Breast epithelium (tissue), 4 donors: ENCODE measurements around the gene CEND1. TPM values are rescaled to one million over a fixed set of nuclear protein-coding genes. Genes with fewer than 3 reads are reported as not detected.

Experiments used
- DNase-seq, 2 donors: peaks; one replicate each; pipeline ENCODE4 v3.0.0-alpha.2; 2019; ENCODE audit warnings: low spot score in 2 of 2
- H3K27ac ChIP-seq, 2 donors: fragments of 200-600 bp; sonication (generic) in 1 of 2; one replicate each; pipeline ENCODE4 v1.5.1; 2016 to 2019; ENCODE audit warnings: mild to moderate bottlenecking in 1 of 2
- H3K27me3 ChIP-seq, 2 donors: fragments of 200-600 bp; sonication (generic) in 1 of 2; one replicate each; pipeline versions ENCODE4 v1.5.1 to v1.6.0; 2017 to 2019; ENCODE audit warnings: control low read depth in 1 of 2, mild to moderate bottlenecking in 1 of 2
- H3K36me3 ChIP-seq: fragments of 200-600 bp; one replicate; pipeline ENCODE4 v1.5.1; 2019
- H3K4me1 ChIP-seq, 2 donors: fragments of 200-600 bp; sonication (generic); one replicate each; pipeline ENCODE4 v1.5.1; 2016 to 2019; ENCODE audit warnings: control low read depth in 1 of 2
- H3K4me3 ChIP-seq, 3 donors: fragments of 200-600 bp; sonication (generic); 1 replicate in 2 of 3; 2 replicates in 1 of 3; pipeline ENCODE4 v1.5.1; 2016 to 2019; ENCODE audit warnings: mild to moderate bottlenecking in 3 of 3, moderate library complexity in 2 of 3
- H3K9me3 ChIP-seq, 2 donors: fragments of 200-600 bp; sonication (generic) in 1 of 2; one replicate each; pipeline ENCODE4 v1.5.1; 2016 to 2019; ENCODE audit warnings: control low read depth in 1 of 2
- CTCF ChIP-seq, 3 donors: fragments of 450-650 bp; IDR thresholded peaks; one replicate each; pipeline ENCODE4 v1.5.1; 2016 to 2017; ENCODE audit warnings: antibody characterized with exemption in 3 of 3, mild to moderate bottlenecking in 3 of 3, moderate library complexity in 3 of 3
- POLR2A ChIP-seq: fragments of 450-650 bp; IDR thresholded peaks from one replicate; pipeline ENCODE4 v1.6.1; 2016; ENCODE audit warnings: antibody characterized with exemption, mild to moderate bottlenecking, moderate library complexity
- POLR2AphosphoS5 ChIP-seq, 3 donors: sonication (generic); formaldehyde crosslinking; IDR thresholded peaks; one replicate each; pipeline ENCODE4 v1.6.1; 2017; ENCODE audit warnings: antibody characterized with exemption in 3 of 3
- intact Hi-C: fragments of 100-400 bp; cut with DNase I; formaldehyde crosslinking; loops from one replicate; pipeline ENCODE4 v1.15.1; 2023; ENCODE audit warnings: low total_unique reads
- total RNA-seq, 3 donors: library from RNA; depleted of rRNA; stranded (reverse); fragments of >200 nt; gene quantifications; one replicate each; pipeline ENCODE4 v1.1.0, GENCODE V29; 2016

The CEND1 gene
- total RNA-seq, 3 donors from 2014 or later, result not detected

- Histone ChIP-seq H3K36me3 (peaks cover 7% of the 10 kb centered on the region), H3K4me1 (peaks cover 12 to 25% of the 10 kb centered on the region in 2 donors), H3K27ac (peak overlapping the region; percentile 98 to 100), H3K27me3 (no peaks in the 10 kb centered on the region), H3K9me3 (no peaks in the 10 kb centered on the region), H3K4me3 (peak overlapping the region; percentile 82 to 100 (median 94))
- peak; percentile 90 to 98 for DNase-seq
- TF ChIP-seq POLR2A, result peak; percentile 10
- peak; percentile 25 to 60 (median 56) for TF ChIP-seq CTCF (IDR thresholded peaks at IDR 0.05)
- TF ChIP-seq POLR2AphosphoS5 (IDR thresholded peaks at IDR 0.05), result peak; percentile 71 to 81 (median 74)
- intact Hi-C loops, result no loop called here
Measured at GRCh38 chr11:819129-819931, 29.4 kb upstream of the CEND1 start.

GRCh38 chr11:818396-819128 is 28.7 kb upstream of the CEND1 start, which contains the start of gene PNPLA2:
Gene PNPLA2 (plus strand): TSS chr11:818914. CDS start chr11:819719, 805 bp downstream.
- peak in 2 of 3 donors; percentile 80 to 82 for TF ChIP-seq POLR2AphosphoS5 (IDR thresholded peaks at IDR 0.05)
- TF ChIP-seq POLR2A, result peak; percentile 28
- TF ChIP-seq CTCF (IDR thresholded peaks at IDR 0.05), result no peak
- intact Hi-C loops, result no loop called here
- Histone ChIP-seq H3K9me3 (no peaks in the 10 kb centered on the region), H3K36me3 (no peaks in the 10 kb centered on the region), H3K4me3 (peak within 1 kb of the TSS; percentile 82 to 100 (median 94)), H3K27me3 (no peaks in the 10 kb centered on the region), H3K4me1 (peaks cover 12 to 23% of the 10 kb centered on the region in 2 donors), H3K27ac (peak within 1 kb of the TSS; percentile 98 to 100)
- DNase-seq, result peak in 1 of 2 donors; percentile 81

- TF ChIP-seq POLR2A (no peak), POLR2AphosphoS5 (IDR thresholded peaks at IDR 0.05) (no peak), CTCF (IDR thresholded peaks at IDR 0.05) (no peak)
- no peak for DNase-seq
- H3K36me3 ChIP-seq, result no peaks in the 10 kb centered on the region
Measured at GRCh38 chr11:816433-816779, 26.5 kb upstream of the CEND1 start.

GRCh38 chr11:815675-816432 is 26.0 kb upstream of the CEND1 start:
- no peak for DNase-seq
- TF ChIP-seq POLR2AphosphoS5 (IDR thresholded peaks at IDR 0.05) (no peak), POLR2A (no peak), CTCF (IDR thresholded peaks at IDR 0.05) (no peak)
- peak overlapping the region in 1 of 2 donors; percentile 16 for H3K27ac ChIP-seq
- H3K4me1 ChIP-seq, result peaks cover 6 to 14% of the 10 kb centered on the region in 2 donors
- no peaks in the 10 kb centered on the region for H3K36me3 ChIP-seq
- no peaks in the 10 kb centered on the region for H3K9me3 ChIP-seq
- no peaks in the 10 kb centered on the region for H3K27me3 ChIP-seq
- intact Hi-C loops, result no loop called here
- no peak overlapping the region for H3K4me3 ChIP-seq

More at GRCh38 chr11:816433-816779, 26.5 kb upstream of the CEND1 start:
- no peaks in the 10 kb centered on the region for H3K27me3 ChIP-seq
- no peak overlapping the region for H3K4me3 ChIP-seq
- peaks cover 12 to 14% of the 10 kb centered on the region in 2 donors for H3K4me1 ChIP-seq
- intact Hi-C loops, result no loop called here
- peak overlapping the region in 1 of 2 donors; percentile 16 for H3K27ac ChIP-seq
- H3K9me3 ChIP-seq, result no peaks in the 10 kb centered on the region
